Muscle layer of duodenum (tissue), 2 donors: ENCODE measurements around the gene RTP3.
"Not testable (repeated sequence)": the region's sequence is repeated elsewhere in the genome, so short reads cannot be mapped to it uniquely, and the experiment has no call there.

Experiments
- H3K27ac ChIP-seq: one replicate; pipeline ENCODE4 v1.7.0; 2013; ENCODE audit warnings: mild to moderate bottlenecking, low read length
- H3K27me3 ChIP-seq: one replicate; pipeline ENCODE4 v1.7.0; 2013; ENCODE audit warnings: low read depth, mild to moderate bottlenecking, control low read depth, low read length
- H3K36me3 ChIP-seq, 2 donors: one replicate each; pipeline ENCODE4 v1.7.0; 2013; ENCODE audit warnings: low read length in 2 of 2, control low read depth in 1 of 2, mild to moderate bottlenecking in 1 of 2; ENCODE audit not compliant: insufficient read depth in 2 of 2, control insufficient read depth in 1 of 2
- H3K4me1 ChIP-seq, 2 donors: one replicate each; pipeline ENCODE4 v1.7.0; 2013; ENCODE audit warnings: low read length in 2 of 2, mild to moderate bottlenecking in 2 of 2, control low read depth in 1 of 2, moderate library complexity in 1 of 2; ENCODE audit not compliant: insufficient read depth in 2 of 2, control insufficient read depth in 1 of 2
- H3K4me3 ChIP-seq, 2 donors: one replicate each; pipeline ENCODE4 v1.7.0; 2013; ENCODE audit warnings: low read length in 2 of 2, low read depth in 1 of 2, mild to moderate bottlenecking in 1 of 2
- H3K9me3 ChIP-seq, 2 donors: one replicate each; pipeline ENCODE4 v1.7.0; 2013; ENCODE audit warnings: low read length in 2 of 2, control low read depth in 1 of 2, mild to moderate bottlenecking in 1 of 2; ENCODE audit not compliant: control insufficient read depth in 1 of 2
- donor health status: healthy.

RTP3 gene

DNA sequence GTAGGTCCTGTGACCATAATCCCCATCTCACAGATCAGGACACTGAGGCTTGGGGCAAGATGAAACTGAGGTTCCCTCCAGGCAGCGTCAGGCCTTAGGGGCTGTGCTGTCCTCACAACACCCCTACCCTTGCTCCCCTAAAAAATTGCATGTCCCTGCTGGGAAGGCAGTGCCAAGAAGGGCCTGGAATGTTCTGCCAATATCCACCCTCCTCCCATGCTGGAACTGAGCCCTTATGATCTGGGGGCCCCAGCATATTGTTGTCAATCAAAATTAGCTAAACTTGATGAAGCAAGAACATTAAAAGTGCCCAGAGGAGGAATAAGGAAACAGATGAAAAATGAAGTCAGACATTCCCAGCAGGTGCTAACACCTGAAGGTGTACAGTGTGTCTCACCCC lies 13.4 kb upstream of the RTP3 start:
- H3K27me3 ChIP-seq: no peaks in the 10 kb centered on the region
- H3K4me1 ChIP-seq: peaks cover 0 to 5% of the 10 kb centered on the region in 2 donors
- no peaks in the 10 kb centered on the region for H3K9me3 ChIP-seq
- H3K27ac ChIP-seq: no peak overlapping the region
- no peak overlapping the region for H3K4me3 ChIP-seq
- H3K36me3 ChIP-seq: no peaks in the 10 kb centered on the region

DNA sequence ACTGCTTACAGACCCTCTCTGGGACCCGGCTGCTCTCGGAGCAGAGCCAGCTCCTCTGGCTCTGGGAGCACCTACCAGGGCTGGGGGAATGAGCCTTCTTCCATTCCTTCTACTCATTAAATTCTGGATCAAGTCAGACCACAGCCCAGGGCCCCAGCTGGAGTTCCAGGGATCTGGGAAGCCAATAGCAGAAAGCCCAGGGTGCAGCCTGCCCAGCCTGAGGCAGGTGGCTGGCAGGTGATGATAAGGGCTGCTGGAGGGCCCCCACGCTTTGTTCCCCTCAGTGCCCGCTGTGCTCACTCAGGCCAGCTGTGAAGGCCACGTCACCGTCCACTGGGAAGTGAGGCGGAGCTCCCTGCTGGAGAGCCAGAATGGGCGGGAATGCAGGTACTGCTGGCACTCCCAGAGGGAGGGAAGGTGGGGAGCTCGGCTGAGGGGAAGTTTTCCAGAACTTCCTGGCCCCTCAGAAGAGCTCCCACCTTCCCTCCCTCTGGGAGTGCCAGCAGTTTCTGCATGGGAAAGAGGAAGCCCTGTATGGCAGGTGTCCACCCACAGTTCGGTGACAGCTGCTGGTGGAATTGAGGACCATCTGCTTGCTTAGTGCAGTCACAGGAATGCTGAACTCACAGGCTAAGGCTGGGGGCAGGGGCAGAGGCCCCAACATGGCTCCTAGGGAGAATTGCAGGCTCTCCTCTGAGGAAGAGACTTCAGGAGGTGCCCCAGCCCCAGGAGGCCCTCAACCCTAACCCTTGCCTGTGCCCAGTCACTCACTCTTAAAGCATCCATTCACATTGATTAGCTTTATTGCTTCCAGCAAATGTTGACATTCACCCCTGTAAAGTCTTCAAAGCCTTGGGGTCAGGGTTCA lies 12.6 kb upstream of the RTP3 start:
- Histone ChIP-seq H3K4me3 (no peak overlapping the region), H3K4me1 (peaks cover 0 to 5% of the 10 kb centered on the region in 2 donors), H3K36me3 (no peaks in the 10 kb centered on the region), H3K27me3 (no peaks in the 10 kb centered on the region), H3K9me3 (no peaks in the 10 kb centered on the region), H3K27ac (no peak overlapping the region)

DNA sequence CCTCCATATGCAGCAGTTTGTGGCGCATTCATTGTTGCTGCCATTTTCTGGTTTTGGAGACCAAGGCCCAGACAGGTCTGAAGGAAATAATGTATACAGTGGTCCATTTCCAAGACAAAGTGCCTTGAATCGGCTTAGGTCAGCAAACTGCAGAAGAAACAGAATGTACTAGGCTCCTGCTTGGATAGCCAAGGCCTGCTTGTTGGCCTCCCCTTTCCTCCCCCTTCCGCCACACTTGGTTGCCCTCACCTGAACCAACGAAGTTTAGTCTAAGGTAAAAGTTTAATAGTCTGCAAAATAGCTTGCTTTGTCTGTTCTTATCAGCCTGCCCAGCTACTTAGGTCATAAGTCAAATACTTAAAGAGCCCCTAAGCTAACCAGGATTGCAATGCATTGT lies 12.0 kb upstream of the RTP3 start:
- Histone ChIP-seq H3K36me3 (no peaks in the 10 kb centered on the region), H3K27ac (no peak overlapping the region)

DNA sequence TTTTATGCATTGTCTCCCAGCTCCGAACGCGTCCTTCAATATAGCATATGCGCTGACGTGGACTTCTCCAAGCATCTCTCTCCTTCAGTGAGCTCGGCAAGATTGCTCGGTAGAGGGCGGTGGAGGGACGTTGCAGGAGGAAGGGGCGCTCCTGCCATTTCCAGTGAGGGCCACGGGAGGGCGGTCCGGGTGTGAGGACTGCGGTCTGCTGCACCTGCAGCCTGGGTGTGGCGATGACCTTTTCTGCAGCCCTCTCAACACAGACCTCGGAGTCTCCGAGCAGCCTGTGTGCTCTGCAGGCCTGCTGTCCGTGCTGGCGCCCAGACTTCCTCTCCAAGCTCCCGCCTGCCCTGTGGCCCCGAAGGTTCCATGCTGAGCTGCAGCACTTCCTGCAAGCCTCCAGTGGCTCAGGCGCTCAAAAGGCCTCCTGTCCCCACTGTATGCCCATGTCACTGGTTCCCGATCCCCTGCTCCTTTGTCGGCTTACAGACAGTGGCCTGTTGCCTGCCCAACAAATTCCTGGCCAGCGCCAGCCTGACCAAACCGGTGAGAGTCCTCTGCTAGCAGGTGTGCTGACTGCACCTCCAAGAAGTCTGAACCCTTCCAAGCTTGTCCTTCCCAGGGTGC lies 8.9 kb upstream of the RTP3 start:
- no peaks in the 10 kb centered on the region for H3K27me3 ChIP-seq
- H3K27ac ChIP-seq: no peak overlapping the region
- H3K9me3 ChIP-seq: no peaks in the 10 kb centered on the region
- no peaks in the 10 kb centered on the region for H3K36me3 ChIP-seq
- H3K4me3 ChIP-seq: no peak overlapping the region
- peaks cover 0 to 5% of the 10 kb centered on the region in 2 donors for H3K4me1 ChIP-seq

More for the DNA sequence above, 12.0 kb upstream of the RTP3 start:
- no peaks in the 10 kb centered on the region for H3K27me3 ChIP-seq
- peaks cover 0 to 5% of the 10 kb centered on the region in 2 donors for H3K4me1 ChIP-seq
- H3K9me3 ChIP-seq: no peaks in the 10 kb centered on the region
- no peak overlapping the region for H3K4me3 ChIP-seq

DNA sequence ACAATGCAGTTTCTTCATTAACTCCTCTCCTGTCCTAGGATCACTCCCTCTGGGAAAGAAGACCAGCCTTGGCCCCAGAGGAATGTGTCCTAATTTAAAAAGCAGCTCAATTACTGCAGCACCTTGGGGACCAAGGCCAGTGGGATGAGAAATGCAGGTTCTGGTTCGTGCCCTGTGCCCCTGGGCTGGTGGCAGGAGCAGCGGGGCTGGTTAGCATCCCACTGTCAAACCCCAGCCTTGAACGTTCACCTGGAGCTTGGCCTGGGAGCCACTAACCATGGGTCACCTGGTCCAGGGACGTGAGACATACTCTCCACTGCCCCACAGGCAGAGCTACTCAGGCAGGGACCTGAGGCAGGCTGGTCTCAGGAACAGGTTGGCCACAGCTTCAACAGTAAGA lies 8.4 kb upstream of the RTP3 start:
- H3K9me3 ChIP-seq: no peaks in the 10 kb centered on the region
- H3K4me3 ChIP-seq: no peak overlapping the region
- peaks cover 0 to 5% of the 10 kb centered on the region in 2 donors for H3K4me1 ChIP-seq
- H3K36me3 ChIP-seq: no peaks in the 10 kb centered on the region
- H3K27ac ChIP-seq: no peak overlapping the region
- no peaks in the 10 kb centered on the region for H3K27me3 ChIP-seq

DNA sequence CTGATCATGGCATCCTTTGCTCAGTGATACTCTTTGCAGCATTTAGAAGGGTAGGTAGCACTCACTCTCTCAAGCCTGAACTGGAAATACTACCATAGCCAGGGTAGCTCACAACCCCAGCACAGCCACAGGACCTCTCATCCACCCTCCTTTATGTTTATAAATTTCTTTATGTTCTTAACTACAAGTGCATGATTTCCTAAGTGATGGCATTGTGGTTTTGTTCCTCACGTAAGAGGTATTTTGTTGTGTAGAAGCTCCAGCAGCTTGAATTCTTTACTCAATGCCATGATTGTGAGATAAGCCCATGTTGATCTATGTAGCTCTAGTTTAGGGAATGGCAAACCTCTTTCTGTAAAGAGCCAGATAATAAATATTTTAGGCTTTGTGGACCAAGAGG lies 7.9 kb upstream of the RTP3 start:
- H3K27me3 ChIP-seq: no peaks in the 10 kb centered on the region
- no peak overlapping the region for H3K27ac ChIP-seq
- no peaks in the 10 kb centered on the region for H3K9me3 ChIP-seq
- no peaks in the 10 kb centered on the region for H3K36me3 ChIP-seq
- H3K4me3 ChIP-seq: no peak overlapping the region
- peaks cover 0 to 5% of the 10 kb centered on the region in 2 donors for H3K4me1 ChIP-seq

DNA sequence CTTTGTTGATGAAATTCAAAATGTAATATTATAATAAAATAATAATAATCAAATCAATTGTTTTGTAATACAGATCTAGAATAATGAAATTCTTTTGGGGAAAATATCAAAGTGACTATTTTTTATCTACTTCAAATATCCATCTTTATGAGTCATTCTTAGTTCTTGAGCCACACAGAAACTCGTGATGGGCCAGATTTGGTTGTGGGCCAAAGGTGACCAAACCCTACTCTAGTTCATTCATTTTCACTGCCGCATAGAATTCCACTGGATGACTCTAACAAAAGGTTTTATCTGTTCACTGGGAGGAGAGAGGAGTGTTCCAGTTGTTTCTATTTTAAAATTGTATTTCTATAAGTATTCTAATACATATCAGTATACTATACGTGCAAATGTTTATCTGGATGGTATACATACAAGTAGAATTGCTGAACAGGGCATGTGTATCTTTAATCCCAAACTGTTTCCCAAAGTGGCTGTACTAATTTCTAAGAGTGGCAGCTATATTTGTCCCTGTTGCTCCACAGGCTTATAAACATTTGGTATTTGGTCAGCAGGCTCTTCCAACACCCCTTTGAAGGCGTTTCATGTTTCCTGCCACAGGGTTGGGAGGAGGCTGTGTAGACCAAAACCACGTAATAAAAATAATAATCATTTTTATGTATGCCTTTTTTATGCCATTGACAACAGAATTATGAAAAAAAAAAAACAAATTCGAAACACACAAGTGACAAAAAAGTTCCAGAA lies 7.3 kb upstream of the RTP3 start:
- no peak overlapping the region for H3K27ac ChIP-seq
- no peak overlapping the region for H3K4me3 ChIP-seq
- no peaks in the 10 kb centered on the region for H3K36me3 ChIP-seq
- peaks cover 0 to 5% of the 10 kb centered on the region in 2 donors for H3K4me1 ChIP-seq
- no peaks in the 10 kb centered on the region for H3K9me3 ChIP-seq
- H3K27me3 ChIP-seq: no peaks in the 10 kb centered on the region

DNA sequence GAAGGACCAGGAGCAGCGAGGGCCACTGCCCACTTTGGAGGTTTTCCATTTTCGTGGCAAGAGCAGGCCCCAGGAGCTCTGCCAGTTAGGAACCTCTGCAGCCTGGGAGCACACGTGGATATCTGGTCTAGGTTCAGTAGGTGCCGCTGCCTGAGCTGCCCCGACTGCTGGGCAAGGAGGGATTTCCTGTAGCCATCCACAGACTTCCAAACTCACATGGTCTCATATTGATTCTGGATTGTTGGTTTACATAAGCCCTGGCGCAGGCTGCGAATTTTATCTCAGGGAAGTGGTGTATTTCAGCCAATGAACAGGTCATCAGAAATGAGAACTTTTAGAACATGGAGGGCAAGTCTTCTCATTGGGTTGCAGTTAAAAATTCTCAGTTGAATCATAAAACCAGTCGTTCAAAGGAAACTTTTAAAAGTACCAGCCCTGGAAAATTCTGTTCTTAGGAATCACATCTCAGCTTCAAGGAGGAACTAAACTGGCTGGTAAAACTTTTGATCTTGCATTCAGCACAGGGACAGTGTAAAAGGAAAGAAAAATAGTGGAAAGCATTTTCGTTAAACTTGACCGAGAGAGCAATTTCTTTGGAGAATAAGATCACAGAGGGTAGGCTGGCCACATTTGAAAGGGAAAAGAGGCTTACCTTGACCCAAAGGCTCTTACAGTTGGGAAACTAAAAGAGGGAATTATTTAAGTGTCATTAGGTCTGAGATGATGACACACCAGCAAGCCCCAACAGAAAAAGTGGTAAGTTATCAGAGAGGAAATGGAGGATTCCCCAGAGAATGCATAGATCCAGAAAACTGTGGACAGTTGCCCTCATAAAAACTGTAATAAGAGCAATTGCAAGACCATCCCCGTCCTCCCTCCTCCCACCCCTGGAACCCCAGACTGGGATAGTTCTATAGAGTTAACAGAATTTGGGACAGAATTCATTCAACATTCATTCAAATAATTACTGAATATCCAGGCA lies 6.4 kb upstream of the RTP3 start:
- no peaks in the 10 kb centered on the region for H3K27me3 ChIP-seq
- H3K27ac ChIP-seq: no peak overlapping the region
- no peaks in the 10 kb centered on the region for H3K9me3 ChIP-seq

DNA sequence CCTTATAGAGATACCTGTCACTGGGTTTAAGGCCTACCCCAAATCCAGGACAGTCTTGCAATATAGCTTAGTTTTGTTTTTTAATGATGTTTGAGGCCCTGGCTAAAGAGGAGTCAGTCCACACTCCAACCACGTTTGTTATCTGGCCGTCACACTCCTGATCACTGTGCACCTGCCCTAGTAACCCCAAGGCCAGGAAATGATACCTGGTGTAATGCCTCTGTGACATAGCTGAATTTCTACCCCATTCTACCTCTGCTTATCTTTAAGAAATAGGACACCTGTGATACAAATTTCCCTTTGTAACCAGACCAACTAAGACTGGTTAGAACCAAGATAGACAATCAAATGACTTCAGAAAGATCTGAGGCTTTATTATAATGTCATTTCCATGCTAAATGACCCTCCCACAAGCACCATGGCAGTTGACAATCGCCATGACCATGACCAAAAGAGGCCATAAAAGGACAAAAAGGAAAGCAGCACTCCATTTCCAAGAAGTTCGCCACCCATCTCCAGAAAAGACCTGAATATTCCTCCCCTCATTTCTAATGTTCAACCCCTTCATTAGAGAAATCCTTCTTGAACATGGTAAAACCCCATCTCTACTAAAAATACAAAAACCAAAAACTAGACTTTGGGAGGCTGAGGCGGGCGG lies 4.8 kb upstream of the RTP3 start:
- no peaks in the 10 kb centered on the region for H3K36me3 ChIP-seq
- H3K27me3 ChIP-seq: no peaks in the 10 kb centered on the region
- H3K27ac ChIP-seq: no peak overlapping the region
- peaks cover 0 to 5% of the 10 kb centered on the region in 2 donors for H3K4me1 ChIP-seq
- no peaks in the 10 kb centered on the region for H3K9me3 ChIP-seq
- H3K4me3 ChIP-seq: no peak overlapping the region

More for the DNA sequence above, 6.4 kb upstream of the RTP3 start:
- H3K4me1 ChIP-seq: peaks cover 0 to 5% of the 10 kb centered on the region in 2 donors
- no peak overlapping the region for H3K4me3 ChIP-seq
- no peaks in the 10 kb centered on the region for H3K36me3 ChIP-seq

DNA sequence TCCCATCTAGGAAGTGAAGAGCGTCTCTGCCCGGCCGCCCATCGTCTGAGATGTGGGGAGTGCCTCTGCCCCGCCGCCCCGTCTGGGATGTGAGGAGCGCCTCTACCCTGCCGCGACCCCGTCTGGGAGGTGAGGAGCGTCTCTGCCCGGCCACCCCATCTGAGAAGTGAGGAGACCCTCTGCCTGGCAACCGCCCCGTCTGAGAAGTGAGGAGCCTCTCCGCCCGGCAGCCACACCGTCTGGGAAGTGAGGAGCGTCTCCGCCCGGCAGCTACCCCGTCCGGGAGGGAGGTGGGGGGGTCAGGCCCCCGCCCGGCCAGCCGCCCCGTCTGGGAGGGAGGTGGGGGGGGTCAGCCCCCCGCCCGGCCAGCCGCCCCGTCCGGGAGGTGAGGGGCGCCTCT lies 3.3 kb upstream of the RTP3 start:
- H3K9me3 ChIP-seq, H3K4me3 ChIP-seq, H3K27ac ChIP-seq, H3K4me1 ChIP-seq, H3K36me3 ChIP-seq, H3K27me3 ChIP-seq: not testable (repeated sequence)
